Glutamatergic neuron (in vitro differentiated cells): Measurements from ENCODE around the gene MRPL21. TPM values are rescaled to one million over a fixed set of nuclear protein-coding genes. Genes with fewer than 3 reads are reported as not detected.

Experiments used
- DNase-seq: peaks from one replicate; pipeline ENCODE4 v3.0.0; 2022
- H3K27ac Mint-ChIP-seq: one replicate; pipeline ENCODE4 v1.8.0; 2020; ENCODE audit warnings: mild to moderate bottlenecking, mixed read lengths, inconsistent platforms; ENCODE audit not compliant: unreplicated experiment
- H3K27me3 Mint-ChIP-seq: one replicate; pipeline ENCODE4 v1.8.0; 2020; ENCODE audit warnings: mild to moderate bottlenecking, moderate library complexity, mixed read lengths, inconsistent platforms; ENCODE audit not compliant: unreplicated experiment
- H3K36me3 Mint-ChIP-seq: one replicate; pipeline ENCODE4 v1.8.0; 2020; ENCODE audit warnings: mild to moderate bottlenecking, mixed read lengths, inconsistent platforms; ENCODE audit not compliant: unreplicated experiment
- H3K4me1 Mint-ChIP-seq: one replicate; pipeline ENCODE4 v1.8.0; 2020; ENCODE audit warnings: mild to moderate bottlenecking, low read depth, mixed read lengths, inconsistent platforms; ENCODE audit not compliant: unreplicated experiment
- H3K4me3 Mint-ChIP-seq: one replicate; pipeline ENCODE4 v1.8.0; 2020; ENCODE audit warnings: mild to moderate bottlenecking, mixed read lengths, inconsistent platforms; ENCODE audit not compliant: unreplicated experiment
- H3K9me3 Mint-ChIP-seq: one replicate; pipeline ENCODE4 v1.8.0; 2020; ENCODE audit warnings: mild to moderate bottlenecking, moderate library complexity, mixed read lengths, inconsistent platforms; ENCODE audit not compliant: unreplicated experiment
- total RNA-seq: library from RNA; stranded (reverse); fragmentation: NEBNext Ultra II Directional; extraction: Animal tissue kit (Norgen Biotek cat#: 25700); gene quantifications from one replicate; pipeline ENCODE4 v1.2.1, GENCODE V29; 2021; ENCODE audit not compliant: unreplicated experiment
- TF ChIP-seq, protein P1 (sequence below): fragments of 200-600 bp; sonication (generic); IDR thresholded peaks from one replicate; pipeline ENCODE4 v1.5.0; 2021; ENCODE audit not compliant: partially characterized antibody, unreplicated experiment

Gene MRPL21
- total RNA-seq, 1 donor from 2014 or later = 54.3 TPM

DNA sequence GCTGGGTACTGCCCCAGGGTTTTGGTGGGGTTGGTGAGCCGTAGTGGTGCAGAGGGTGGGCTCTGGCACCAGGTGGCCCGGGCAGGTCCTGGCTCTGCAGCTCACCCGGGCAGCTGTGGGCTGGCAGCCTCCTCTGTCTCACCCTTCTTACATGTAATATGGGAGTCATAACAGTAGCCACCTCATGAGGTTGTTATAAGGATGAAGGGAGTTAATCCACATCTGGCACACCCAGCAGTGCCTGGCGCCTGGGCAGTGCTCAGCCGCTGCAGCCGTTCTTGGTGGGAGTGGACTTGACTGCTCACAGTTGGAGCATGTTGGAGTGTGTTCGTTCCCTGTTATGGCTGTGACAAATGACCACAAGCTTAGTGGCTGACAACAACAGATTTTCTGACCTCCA is 28.7 kb upstream of the MRPL21 start:
- Mint-ChIP-seq H3K27ac (no peak overlapping the region), H3K36me3 (peaks cover 7% of the 10 kb centered on the region), H3K4me3 (no peak overlapping the region), H3K27me3 (peaks cover 11% of the 10 kb centered on the region), H3K4me1 (no peaks in the 10 kb centered on the region), H3K9me3 (peaks cover 4% of the 10 kb centered on the region)
- TF ChIP-seq, protein P1, sequence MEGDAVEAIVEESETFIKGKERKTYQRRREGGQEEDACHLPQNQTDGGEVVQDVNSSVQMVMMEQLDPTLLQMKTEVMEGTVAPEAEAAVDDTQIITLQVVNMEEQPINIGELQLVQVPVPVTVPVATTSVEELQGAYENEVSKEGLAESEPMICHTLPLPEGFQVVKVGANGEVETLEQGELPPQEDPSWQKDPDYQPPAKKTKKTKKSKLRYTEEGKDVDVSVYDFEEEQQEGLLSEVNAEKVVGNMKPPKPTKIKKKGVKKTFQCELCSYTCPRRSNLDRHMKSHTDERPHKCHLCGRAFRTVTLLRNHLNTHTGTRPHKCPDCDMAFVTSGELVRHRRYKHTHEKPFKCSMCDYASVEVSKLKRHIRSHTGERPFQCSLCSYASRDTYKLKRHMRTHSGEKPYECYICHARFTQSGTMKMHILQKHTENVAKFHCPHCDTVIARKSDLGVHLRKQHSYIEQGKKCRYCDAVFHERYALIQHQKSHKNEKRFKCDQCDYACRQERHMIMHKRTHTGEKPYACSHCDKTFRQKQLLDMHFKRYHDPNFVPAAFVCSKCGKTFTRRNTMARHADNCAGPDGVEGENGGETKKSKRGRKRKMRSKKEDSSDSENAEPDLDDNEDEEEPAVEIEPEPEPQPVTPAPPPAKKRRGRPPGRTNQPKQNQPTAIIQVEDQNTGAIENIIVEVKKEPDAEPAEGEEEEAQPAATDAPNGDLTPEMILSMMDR = no peak
- no peak for DNase-seq

DNA sequence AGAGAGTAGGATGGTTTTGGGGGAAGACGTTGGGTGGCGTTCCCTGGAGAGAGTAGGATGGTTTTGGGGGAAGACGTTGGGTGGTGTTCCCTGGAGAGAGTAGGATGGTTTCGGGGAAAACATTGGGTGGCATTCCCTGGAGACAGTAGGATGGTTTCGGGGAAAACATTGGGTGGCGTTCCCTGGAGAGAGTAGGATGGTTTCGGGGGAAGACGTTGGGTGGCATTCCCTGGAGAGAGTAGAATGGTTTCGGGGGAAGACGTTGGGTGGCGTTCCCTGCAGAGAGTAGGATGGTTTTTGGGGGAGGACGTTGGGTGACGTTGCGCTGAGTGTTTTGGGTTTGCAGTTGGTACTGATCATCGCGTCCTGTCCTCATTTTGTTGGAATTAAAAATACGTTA is 28.3 kb upstream of the MRPL21 start:
- H3K4me1 Mint-ChIP-seq = no peaks in the 10 kb centered on the region
- peaks cover 12% of the 10 kb centered on the region for H3K36me3 Mint-ChIP-seq
- TF ChIP-seq, protein P1 = no peak
- H3K4me3 Mint-ChIP-seq = peak overlapping the region; percentile 20
- DNase-seq = no peak
- H3K9me3 Mint-ChIP-seq = peaks cover 5% of the 10 kb centered on the region
- no peak overlapping the region for H3K27ac Mint-ChIP-seq
- peaks cover 11% of the 10 kb centered on the region for H3K27me3 Mint-ChIP-seq

DNA sequence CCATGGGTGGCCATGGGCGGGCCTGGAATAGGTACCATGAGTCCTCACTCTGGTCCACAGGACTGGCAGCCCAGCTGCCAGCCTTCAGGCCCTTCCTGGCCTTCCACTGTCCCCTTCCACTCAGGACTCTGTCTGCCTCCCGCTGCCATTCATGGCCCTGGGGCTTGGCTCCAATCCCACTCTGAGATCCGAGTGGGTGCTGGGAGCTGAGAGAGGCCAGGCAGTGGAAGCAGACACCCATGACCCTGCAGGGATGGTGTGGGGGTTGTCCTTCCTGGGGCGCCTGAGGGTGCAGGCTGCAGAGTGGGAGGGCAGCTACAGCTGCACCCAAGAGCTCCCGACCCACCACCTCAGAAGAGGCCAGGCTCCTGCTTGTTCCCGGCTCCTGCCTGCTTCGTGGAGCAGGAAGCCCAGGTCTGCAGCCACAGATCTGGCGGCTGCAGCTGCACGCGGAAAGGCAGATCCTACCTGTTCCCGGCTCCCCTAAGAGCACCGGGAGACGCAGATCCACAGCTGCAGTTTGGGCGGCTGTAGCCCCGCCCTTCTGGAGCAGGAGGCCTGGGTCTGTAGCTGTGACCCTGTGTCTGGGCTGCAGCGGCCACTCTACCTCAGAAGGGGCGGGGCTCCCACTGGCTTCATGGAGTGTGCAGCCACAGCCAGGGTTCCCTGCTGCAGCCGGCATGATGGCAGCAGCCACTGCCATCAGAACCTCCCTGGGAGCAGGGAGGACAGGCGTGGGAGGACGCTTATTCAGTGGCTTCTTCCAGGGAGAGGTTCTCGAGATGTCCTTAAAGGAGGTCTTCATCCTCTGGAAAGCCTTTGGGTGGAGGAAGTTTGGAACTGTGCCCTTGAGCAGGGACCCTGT is 27.6 kb upstream of the MRPL21 start:
- Mint-ChIP-seq H3K27me3 (peaks cover 11% of the 10 kb centered on the region), H3K4me1 (no peaks in the 10 kb centered on the region), H3K9me3 (peaks cover 5% of the 10 kb centered on the region), H3K27ac (no peak overlapping the region), H3K4me3 (no peak overlapping the region), H3K36me3 (peaks cover 13% of the 10 kb centered on the region)
- TF ChIP-seq, protein P1 = no peak
- DNase-seq = no peak

DNA sequence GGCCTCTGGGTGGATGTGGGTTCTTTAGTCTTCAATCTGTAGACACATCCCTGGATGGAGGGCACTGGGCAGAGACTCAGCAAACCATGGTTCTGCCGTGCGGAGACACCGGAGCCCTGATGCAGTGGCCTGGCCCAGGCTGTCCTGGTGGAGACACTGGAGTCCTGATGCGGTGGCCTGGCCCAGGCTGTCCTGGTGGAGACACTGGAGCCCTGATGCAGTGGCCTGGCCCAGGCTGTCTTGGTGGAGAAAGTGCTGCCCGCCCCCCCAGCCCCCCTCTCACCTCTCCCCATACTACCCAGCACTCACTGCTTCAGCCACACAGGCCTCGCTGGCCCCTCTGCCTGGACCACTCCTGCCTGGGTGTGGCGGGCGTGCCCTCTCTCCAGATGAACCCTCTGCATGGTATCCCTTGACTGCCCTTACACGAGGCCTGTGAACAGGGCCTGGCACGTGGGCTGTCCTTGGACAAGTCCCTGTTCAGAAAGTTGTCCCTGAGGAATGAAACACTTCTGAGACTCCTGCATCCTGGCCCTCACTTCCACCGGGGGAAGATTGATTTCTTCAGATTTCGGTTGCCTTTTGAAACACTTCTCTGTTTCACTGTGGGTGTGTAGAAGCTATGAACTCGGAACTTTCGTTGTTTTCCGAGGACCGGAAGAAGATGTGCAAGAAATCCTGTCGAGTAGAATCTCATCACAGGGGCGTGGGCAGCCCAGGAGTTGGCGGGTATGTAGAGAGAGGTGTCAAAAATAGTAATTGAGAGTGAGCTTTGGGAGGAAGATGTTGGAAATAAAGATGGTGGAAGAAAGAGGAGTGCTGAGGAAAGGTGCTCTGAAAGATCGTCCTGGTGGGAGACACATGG is 26.3 kb upstream of the MRPL21 start:
- no peaks in the 10 kb centered on the region for H3K4me1 Mint-ChIP-seq
- DNase-seq = no peak
- peak overlapping the region; percentile 18 for H3K27ac Mint-ChIP-seq
- TF ChIP-seq, protein P1 = no peak
- H3K27me3 Mint-ChIP-seq = peaks cover 8% of the 10 kb centered on the region
- H3K36me3 Mint-ChIP-seq = peaks cover 23% of the 10 kb centered on the region
- H3K4me3 Mint-ChIP-seq = no peak overlapping the region
- peaks cover 11% of the 10 kb centered on the region for H3K9me3 Mint-ChIP-seq

DNA sequence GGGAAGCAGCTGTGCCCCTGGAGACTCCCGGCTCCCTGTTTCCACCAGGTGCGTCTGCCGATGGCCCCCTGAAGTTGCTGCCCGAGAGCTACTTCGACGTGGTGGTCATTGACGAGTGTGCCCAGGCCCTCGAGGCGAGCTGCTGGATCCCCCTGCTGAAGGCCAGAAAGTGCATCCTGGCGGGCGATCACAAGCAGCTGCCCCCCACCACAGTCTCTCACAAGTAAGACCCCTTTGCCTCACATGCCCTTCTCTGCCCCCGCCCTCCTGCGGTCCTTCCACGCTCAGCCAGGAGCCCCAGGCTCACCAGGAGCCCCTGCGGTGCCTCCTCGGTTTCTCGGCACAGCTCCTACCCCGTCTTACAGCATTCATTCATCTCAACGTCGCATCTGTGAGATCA is 25.5 kb upstream of the MRPL21 start:
- TF ChIP-seq, protein P1 = no peak
- H3K27me3 Mint-ChIP-seq = peaks cover 8% of the 10 kb centered on the region
- H3K36me3 Mint-ChIP-seq = peaks cover 31% of the 10 kb centered on the region
- no peak overlapping the region for H3K4me3 Mint-ChIP-seq
- no peaks in the 10 kb centered on the region for H3K4me1 Mint-ChIP-seq
- H3K27ac Mint-ChIP-seq = no peak overlapping the region
- DNase-seq = no peak
- peaks cover 11% of the 10 kb centered on the region for H3K9me3 Mint-ChIP-seq
